ENCODE measurements around the gene ARAP2.

The ARAP2 gene

GRCh38 chr4:36244257-36245082 lies at the start of gene ARAP2:
ARAP2 (minus strand) TSS chr4:36244514; CDS start chr4:36229486, 15,028 bp downstream.
- peak; percentile 79 for DNase-seq (ENCODE audit: low spot score)

- no peak for DNase-seq (ENCODE audit: low spot score)
These were observed 48.4 kb upstream of the ARAP2 start for GRCh38 chr4:36292556-36293188.

GRCh38 chr4:36290641-36291040 lies 46.3 kb upstream of the ARAP2 start:
- DNase-seq (ENCODE audit: low spot score): no peak

- no peak for DNase-seq (ENCODE audit: low spot score)
These were observed 44.6 kb upstream of the ARAP2 start for GRCh38 chr4:36288731-36289426.

GRCh38 chr4:36286481-36286871 lies 42.2 kb upstream of the ARAP2 start:
- no peak for DNase-seq (ENCODE audit: low spot score)

GRCh38 chr4:36285784-36286480 lies 41.6 kb upstream of the ARAP2 start:
- DNase-seq (ENCODE audit: low spot score): peak; percentile 89

- DNase-seq (ENCODE audit: low spot score): no peak
These were observed 39.7 kb upstream of the ARAP2 start for GRCh38 chr4:36283912-36284465.

- no peak for DNase-seq (ENCODE audit: low spot score)
These were observed 38.3 kb upstream of the ARAP2 start for GRCh38 chr4:36282503-36283030.

- DNase-seq (ENCODE audit: low spot score): peak; percentile 68
These were observed 37.2 kb upstream of the ARAP2 start, which contains the start of gene DTHD1 for GRCh38 chr4:36281384-36282106. DTHD1 (plus strand) TSS chr4:36281616; CDS start chr4:36281759, 143 bp downstream.

- DNase-seq (ENCODE audit: low spot score): no peak
These were observed 36.2 kb upstream of the ARAP2 start for GRCh38 chr4:36280555-36280954.

GRCh38 chr4:36278789-36279188 lies 34.5 kb upstream of the ARAP2 start:
- DNase-seq (ENCODE audit: low spot score): peak; percentile 27

GRCh38 chr4:36277533-36277932 lies 33.2 kb upstream of the ARAP2 start:
- no peak for DNase-seq (ENCODE audit: low spot score)

GRCh38 chr4:36274158-36274557 lies 29.8 kb upstream of the ARAP2 start:
- DNase-seq (ENCODE audit: low spot score): no peak

GRCh38 chr4:36273276-36273675 lies 29.0 kb upstream of the ARAP2 start:
- DNase-seq (ENCODE audit: low spot score): no peak

- DNase-seq (ENCODE audit: low spot score): no peak
These were observed 25.3 kb upstream of the ARAP2 start for GRCh38 chr4:36269533-36270173.

- DNase-seq (ENCODE audit: low spot score): peak; percentile 76
These were observed 24.8 kb upstream of the ARAP2 start for GRCh38 chr4:36269101-36269500.

- peak; percentile 33 for DNase-seq (ENCODE audit: low spot score)
These were observed 23.4 kb upstream of the ARAP2 start for GRCh38 chr4:36267486-36268268.

GRCh38 chr4:36264207-36264826 lies 20.0 kb upstream of the ARAP2 start:
- DNase-seq (ENCODE audit: low spot score): no peak

GRCh38 chr4:36260731-36261130 lies 16.4 kb upstream of the ARAP2 start:
- no peak for DNase-seq (ENCODE audit: low spot score)
